OCI-LY1 (cell line): ENCODE data around the gene SP8.

Source experiments
- CTCF ChIP-seq: fragments of 200-600 bp; sonication (generic), shearing (Covaris generic); IDR thresholded peaks from 2 replicates; pipeline ENCODE4 v1.5.1; 2017; ENCODE audit warnings: mild to moderate bottlenecking, antibody characterized with exemption, low read length, moderate library complexity, mixed read lengths
- EZH2 ChIP-seq: fragments of 200-600 bp; sonication (generic), shearing (Covaris generic); IDR thresholded peaks from 2 replicates; pipeline ENCODE4 v1.8.0; 2017; ENCODE audit warnings: borderline replicate concordance, mixed run types, mild to moderate bottlenecking, antibody characterized with exemption, low read length, moderate library complexity, mixed read lengths

GRCh38 chr7:20784388-20785156 is 2.1 kb downstream of the SP8 start:
- TF ChIP-seq CTCF (no peak), EZH2 (no peak)
